ENCODE measurements around the gene NOTUM. TPM values are rescaled to one million over a fixed set of nuclear protein-coding genes. Genes with fewer than 3 reads are reported as not detected.
A peak's percentile ranks its signal among the peaks of the same experiment; 100 is the strongest.

The NOTUM gene
- total RNA-seq, 2 experiments from 2014 or later, result 0.88 to 4.4 TPM

DNA sequence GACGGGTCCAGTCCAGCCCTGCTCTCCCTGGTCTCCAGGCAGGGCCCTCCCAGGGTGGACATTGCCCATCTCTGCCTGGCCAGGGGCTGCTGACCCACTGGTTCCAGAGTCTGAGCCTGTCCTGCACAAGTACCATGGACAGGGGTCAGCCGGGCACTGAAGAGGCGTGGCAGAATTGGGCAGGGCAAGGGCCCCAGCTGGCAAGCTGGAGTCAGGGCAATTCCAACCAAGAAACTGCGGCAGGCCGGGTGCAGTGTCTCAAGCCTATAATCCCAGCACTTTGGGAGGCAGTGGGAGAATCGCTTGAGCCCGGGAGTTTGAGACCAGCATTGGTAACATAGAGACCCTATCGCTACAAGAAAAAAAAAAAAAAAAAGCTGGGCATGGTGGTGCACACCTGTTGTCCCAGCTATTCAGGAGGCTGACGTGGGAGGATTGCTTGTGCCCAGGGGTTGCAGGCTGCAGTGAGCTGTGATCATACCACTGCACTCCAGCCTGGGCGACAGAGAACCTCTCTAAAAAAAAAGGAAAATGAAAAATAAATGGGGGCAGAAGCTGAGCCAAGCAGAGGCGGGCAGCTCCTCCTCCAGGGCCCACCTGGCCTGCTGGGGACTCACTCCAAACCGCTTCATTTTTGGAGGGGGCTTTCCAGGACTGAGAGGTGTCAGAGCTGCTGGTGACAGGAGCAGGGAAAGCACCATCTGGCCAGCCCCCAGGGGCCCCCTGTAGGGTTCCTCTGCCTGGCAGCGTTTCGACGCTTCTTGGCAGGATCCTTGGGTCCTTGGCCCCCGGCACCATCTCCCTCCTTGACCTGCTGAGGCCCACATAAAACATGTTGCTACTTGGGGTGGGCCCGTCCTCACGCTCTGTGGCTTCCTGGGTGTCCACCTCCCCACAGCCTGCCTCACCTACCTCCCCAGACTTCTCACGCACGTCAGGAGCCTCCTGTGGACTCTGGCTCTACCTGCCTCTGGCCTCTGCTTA is 30.6 kb downstream of the NOTUM start:
- Histone ChIP-seq H3K79me2 (ENCODE audit: insufficient read depth, low read depth, low read length) (peaks cover 18% of the 10 kb centered on the region), H3K27ac (ENCODE audit: low read depth, low read length, poor library complexity, severe bottlenecking) (no peak overlapping the region), H2AFZ (ENCODE audit: low read length) (no peak overlapping the region), H4K20me1 (ENCODE audit: insufficient read depth, low read length) (no peaks in the 10 kb centered on the region), H3K4me3 (ENCODE audit: low read depth, low read length, poor library complexity, severe bottlenecking) (no peak overlapping the region), H3K4me1 (ENCODE audit: insufficient read depth, low read length, poor library complexity, severe bottlenecking) (peaks cover 20% of the 10 kb centered on the region), H3K9me3 (ENCODE audit: low read length) (no peaks in the 10 kb centered on the region), H3K4me2 (ENCODE audit: low read length) (no peak overlapping the region), H3K36me3 (ENCODE audit: insufficient read depth, low read length) (peaks cover 26% of the 10 kb centered on the region), H3K9me2 (ENCODE audit: insufficient read depth, low read length) (no peaks in the 10 kb centered on the region)
- ChIA-PET POLR2A (interaction anchor here (0.7 kb wide), 1 partner anchor 235 kb away, joined by 3 read pairs; no protein-coding TSS in a partner anchor), CTCF (ENCODE audit: unreplicated experiment) (no interaction called here)
- BruUV-seq (replicated peaks), result TSS peak; percentile 62
- intact Hi-C loops (cut with micrococcal nuclease; ENCODE audit: unreplicated experiment), result no loop called here
- no peak for DNase-seq (ENCODE audit: low spot score)
- TF ChIP-seq, protein P1, sequence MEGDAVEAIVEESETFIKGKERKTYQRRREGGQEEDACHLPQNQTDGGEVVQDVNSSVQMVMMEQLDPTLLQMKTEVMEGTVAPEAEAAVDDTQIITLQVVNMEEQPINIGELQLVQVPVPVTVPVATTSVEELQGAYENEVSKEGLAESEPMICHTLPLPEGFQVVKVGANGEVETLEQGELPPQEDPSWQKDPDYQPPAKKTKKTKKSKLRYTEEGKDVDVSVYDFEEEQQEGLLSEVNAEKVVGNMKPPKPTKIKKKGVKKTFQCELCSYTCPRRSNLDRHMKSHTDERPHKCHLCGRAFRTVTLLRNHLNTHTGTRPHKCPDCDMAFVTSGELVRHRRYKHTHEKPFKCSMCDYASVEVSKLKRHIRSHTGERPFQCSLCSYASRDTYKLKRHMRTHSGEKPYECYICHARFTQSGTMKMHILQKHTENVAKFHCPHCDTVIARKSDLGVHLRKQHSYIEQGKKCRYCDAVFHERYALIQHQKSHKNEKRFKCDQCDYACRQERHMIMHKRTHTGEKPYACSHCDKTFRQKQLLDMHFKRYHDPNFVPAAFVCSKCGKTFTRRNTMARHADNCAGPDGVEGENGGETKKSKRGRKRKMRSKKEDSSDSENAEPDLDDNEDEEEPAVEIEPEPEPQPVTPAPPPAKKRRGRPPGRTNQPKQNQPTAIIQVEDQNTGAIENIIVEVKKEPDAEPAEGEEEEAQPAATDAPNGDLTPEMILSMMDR (conservative IDR thresholded peaks at IDR 0.05; ENCODE audit: low read length), result no peak
- TF ChIP-seq EZH2phosphoT487 (IDR thresholded peaks at IDR 0.05; ENCODE audit: borderline replicate concordance, low read depth, low read length), result no peak

DNA sequence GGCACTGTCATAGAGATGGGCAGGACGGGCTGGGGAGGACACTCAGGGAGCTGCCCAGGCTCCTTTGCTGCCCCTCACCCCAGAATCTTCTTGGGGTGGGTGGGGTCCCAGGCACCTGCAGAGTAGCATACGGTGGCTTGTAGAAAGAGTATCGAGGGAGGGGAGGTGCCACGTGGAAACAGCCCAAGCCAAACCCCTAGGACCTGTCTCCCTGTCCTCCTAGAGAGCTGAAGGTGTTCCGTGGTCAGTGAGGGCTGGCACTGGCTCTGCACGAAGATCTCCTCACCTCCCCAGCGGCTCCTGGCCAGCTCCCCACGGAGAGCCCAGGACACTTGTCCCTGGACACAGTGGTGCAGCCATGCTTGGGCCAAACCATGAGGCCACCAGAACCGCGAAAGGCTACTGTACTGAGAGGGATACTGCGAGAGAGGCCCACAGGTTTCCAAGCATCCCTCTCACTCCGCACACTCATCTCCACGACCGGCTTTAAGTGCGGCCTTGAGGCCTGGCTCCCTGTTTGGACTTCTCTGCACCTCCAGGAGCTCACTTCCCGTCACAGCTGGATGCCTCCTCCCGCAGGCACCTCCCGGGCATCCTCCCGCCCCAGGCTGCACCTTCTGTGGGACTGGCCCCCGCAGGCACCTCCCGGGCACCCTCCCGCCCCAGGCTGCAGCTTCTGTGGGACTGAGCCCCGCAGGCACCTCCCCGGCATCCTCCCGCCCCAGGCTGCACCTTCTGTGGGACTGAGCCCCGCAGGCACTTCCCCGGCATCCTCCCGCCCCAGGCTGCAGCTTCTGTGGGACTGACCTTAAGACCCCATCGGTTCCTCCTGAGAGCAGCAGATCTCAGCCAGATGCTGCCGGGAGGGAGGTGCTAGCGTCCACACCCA is 31.5 kb downstream of the NOTUM start:
- no TSS peak for BruUV-seq (replicated peaks)
- H3K79me2 ChIP-seq (ENCODE audit: insufficient read depth, low read depth, low read length), result peaks cover 27% of the 10 kb centered on the region
- intact Hi-C loops (cut with micrococcal nuclease; ENCODE audit: unreplicated experiment), result no loop called here
- H4K20me1 ChIP-seq (ENCODE audit: insufficient read depth, low read length), result no peaks in the 10 kb centered on the region
- no peak overlapping the region for H3K4me3 ChIP-seq (ENCODE audit: low read depth, low read length, poor library complexity, severe bottlenecking)
- peak overlapping the region; percentile 73 for H3K4me2 ChIP-seq (ENCODE audit: low read length)
- H3K9me3 ChIP-seq (ENCODE audit: low read length), result no peaks in the 10 kb centered on the region
- DNase-seq (ENCODE audit: low spot score), result no peak
- ChIA-PET CTCF (ENCODE audit: unreplicated experiment) (no interaction called here), POLR2A (interaction anchor here (0.7 kb wide), 2 partner anchors 12 to 236 kb away, joined by 3 read pairs; partner anchors contain the start of gene SIRT7)
- H3K36me3 ChIP-seq (ENCODE audit: insufficient read depth, low read length), result peaks cover 17% of the 10 kb centered on the region; the same call in 1 of the 2 replicates
- TF ChIP-seq, protein P1 (conservative IDR thresholded peaks at IDR 0.05; ENCODE audit: low read length), result no peak
- no peak for TF ChIP-seq EZH2phosphoT487 (IDR thresholded peaks at IDR 0.05; ENCODE audit: borderline replicate concordance, low read depth, low read length)
- H2AFZ ChIP-seq (ENCODE audit: low read length), result no peak overlapping the region
- no peaks in the 10 kb centered on the region for H3K9me2 ChIP-seq (ENCODE audit: insufficient read depth, low read length)
- peaks cover 28% of the 10 kb centered on the region for H3K4me1 ChIP-seq (ENCODE audit: insufficient read depth, low read length, poor library complexity, severe bottlenecking)
- no peak overlapping the region for H3K27ac ChIP-seq (ENCODE audit: low read depth, low read length, poor library complexity, severe bottlenecking)
